GM19238 (cell line): ENCODE measurements around the gene SERAC1.
"Not testable (repeated sequence)": the region's sequence is repeated elsewhere in the genome, so short reads cannot be mapped to it uniquely, and the experiment has no call there.

ENCODE experiments used
- DNase-seq: peaks from one replicate; pipeline ENCODE4 v3.0.0; 2011; ENCODE audit warnings: low spot score; ENCODE audit not compliant: insufficient read length

Gene SERAC1

GRCh38 chr6:158168040-158168289 lies at the start of gene SERAC1:
Gene SERAC1, minus strand, starts transcription at chr6:158168262. Its CDS starts 9,899 bp downstream, at chr6:158158363.
- DNase-seq = no peak

- no peak for DNase-seq
Observed at GRCh38 chr6:158213925-158214674, 46.0 kb upstream of the SERAC1 start.

DNA sequence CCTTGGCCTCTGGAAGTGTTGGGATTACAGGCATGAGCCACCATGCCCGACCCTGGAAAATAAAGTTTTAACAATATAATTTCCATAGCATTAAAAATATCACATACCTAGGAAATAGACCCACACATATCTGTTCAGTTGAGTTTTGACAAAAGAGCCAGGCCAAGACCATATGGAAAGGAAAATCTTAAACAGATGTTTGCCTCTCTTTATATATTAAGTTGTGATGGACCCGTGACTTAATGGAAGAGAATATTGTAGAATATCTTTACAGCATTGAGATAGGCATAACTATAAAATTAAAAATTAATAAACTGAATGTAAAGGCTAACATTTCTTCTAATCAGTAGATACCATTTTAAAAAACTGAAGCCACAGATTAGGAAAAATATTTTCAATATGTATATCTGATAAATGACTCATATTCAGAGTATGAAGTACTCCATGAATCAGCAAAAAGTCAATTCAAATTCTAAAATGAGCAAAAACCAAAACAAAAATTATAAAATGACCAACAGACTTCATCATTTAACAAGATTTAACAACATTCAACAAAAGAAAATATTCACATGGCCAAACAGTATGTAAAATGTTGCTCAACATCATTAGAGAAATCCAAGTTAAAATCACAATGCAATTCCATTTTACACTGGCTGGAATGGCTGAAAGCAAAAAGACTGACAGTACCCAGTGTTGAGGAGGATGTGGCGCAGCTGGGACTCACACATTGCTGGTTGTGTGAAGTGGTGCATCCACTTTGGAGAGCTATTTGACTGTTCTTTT lies 43.4 kb upstream of the SERAC1 start:
- DNase-seq = no peak

GRCh38 chr6:158209582-158210333 lies 41.7 kb upstream of the SERAC1 start:
- not testable (repeated sequence) for DNase-seq

DNA sequence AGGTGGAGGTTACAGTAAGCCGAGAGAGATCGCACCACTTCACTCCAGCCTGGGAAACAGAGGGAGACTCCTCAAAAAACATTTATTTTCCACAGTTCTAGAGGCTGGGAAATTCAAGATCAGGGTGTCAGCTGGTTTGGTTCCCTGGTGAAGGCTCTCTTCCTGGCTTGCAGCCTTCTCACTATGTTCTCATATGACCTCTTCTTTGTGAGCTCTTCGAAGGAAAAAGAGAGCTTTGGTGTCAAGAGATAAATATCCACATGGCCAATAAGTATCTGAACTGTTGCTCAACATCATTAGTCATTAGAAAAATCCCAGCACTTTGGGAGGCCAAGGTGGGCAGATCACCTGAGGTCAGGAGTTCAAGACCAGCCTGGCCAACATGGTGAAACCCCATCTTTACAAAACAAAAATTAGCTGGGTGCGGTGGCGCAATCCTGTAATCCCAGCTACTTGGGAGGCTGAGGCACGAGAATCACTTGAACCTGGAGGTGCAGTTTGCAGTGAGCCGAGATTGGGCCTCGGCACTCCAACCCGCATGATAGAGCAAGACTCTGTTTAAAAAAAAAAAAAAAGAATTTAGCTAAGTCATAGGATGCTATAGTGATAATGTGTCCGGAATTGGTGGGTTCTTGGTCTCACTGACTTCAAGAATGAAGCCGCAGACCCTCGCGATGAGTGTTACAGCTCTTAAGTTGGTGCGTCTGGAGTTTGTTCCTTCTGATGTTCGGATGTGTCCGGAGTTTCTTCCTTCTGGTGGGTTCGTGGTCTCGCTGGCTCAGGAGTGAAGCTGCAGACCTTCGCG lies 40.4 kb upstream of the SERAC1 start:
- not testable (repeated sequence) for DNase-seq

- DNase-seq = peak; percentile 64
Observed at GRCh38 chr6:158207422-158207788, 39.3 kb upstream of the SERAC1 start.

DNA sequence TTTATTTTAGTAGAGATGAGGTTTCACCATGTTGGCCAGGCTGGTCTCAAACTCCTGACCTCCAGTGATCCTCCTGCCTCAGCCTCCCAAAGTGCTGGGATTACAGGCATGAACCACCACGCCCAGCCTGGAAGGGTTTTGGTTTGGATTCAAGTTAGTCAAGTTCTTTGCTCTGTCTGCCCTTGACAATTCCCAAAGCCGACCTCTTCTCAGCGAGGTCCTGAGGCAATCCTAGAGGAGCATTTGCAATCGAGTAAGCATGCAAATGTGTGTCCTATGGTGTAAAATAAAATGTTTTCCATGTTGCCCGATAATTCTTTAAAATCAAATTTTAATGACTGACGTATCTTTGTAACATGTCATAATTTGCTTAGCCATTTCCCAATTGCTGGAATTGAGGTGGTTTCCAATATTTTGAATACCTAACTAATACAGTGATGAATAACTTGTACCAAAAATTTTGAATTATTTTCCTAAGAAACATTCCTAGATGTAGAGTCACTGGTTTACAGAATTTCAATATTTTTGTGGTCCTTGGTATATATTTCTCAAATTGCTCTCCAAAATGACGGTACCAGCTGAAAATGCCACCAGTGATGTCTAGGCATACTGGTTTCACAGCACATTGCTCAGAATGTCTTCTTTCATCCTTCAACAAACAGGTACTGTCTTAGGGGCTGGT lies 38.8 kb upstream of the SERAC1 start:
- no peak for DNase-seq

- no peak for DNase-seq
Observed at GRCh38 chr6:158205169-158205944, 37.3 kb upstream of the SERAC1 start.

- no peak for DNase-seq
Observed at GRCh38 chr6:158198461-158198860, 30.4 kb upstream of the SERAC1 start.

- no peak for DNase-seq
Observed at GRCh38 chr6:158194487-158195280, 26.6 kb upstream of the SERAC1 start.

DNA sequence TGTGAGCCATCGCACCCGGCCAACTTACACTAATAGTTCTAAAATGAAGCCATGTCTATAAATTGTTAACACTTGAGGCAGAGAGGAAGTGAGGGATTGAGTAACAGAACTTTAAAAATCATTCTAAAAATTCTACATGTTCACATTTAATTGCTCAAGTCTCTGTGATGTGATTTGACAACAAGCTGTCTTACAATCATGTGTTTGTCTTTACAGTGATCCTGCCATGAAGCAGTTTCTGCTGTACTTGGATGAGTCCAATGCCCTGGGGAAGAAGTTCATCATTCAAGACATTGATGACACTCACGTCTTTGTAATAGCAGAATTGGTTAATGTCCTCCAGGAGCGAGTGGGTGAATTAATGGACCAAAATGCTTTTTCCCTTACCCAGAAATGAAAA lies 23.7 kb upstream of the SERAC1 start:
- DNase-seq = no peak

GRCh38 chr6:158191032-158191431 lies 23.0 kb upstream of the SERAC1 start:
- DNase-seq = no peak

DNA sequence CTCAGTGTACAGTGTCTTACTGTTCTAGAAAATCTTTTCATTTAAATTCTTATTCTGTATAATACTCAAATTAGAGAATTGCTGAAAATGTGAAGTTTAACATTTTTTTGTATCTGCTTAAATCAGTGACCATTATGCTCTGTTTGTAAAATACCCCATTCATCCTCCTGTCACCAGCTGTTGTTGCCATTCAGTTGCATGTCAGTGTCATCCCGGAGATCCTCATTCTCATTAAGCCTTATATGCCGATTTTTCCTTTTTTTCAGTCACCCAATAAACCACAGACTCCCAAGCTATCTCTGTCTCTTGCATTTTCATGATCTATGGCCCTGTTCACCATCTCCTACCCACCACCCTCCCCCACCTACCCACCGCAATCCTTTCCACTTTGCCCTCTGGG lies 20.5 kb upstream of the SERAC1 start:
- DNase-seq = no peak

DNA sequence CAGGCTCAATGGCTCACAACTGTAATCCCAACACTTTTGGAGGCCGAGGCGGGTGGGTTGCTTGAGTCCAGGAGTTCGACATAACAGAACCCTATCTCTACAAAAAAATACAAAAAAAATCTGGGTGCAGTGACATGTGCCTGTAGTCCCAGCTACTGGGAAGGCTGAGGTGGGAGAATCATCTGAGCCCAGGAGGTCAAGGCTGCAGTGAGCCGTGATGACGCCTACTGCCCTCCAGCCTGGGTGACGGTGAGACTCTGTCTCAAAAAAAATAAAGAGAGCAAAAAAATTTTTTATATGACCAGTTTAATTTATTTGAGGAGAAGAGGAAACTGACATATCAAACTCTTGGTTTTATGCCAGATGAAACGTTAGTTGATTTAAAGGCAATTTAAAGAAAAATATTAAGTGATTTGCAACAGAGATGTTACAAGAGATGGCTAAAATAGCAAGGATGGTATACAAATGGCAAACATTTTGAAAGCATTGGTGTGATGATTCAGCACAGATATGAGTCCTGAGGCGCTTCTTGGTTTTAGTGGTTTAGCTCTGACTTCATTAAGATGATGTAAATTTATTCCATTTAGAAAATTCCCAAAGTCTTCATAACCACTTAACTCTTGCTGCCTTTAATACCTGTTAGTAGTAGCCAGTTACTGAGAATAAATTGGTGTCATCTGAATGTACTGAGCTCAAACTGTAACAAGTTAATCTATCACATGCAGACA lies 17.8 kb upstream of the SERAC1 start:
- DNase-seq = no peak

- no peak for DNase-seq
Observed at GRCh38 chr6:158184608-158185007, 16.5 kb upstream of the SERAC1 start.

- not testable (repeated sequence) for DNase-seq
Observed at GRCh38 chr6:158183174-158183972, 15.3 kb upstream of the SERAC1 start.

GRCh38 chr6:158177712-158178111 lies 9.7 kb upstream of the SERAC1 start:
- not testable (repeated sequence) for DNase-seq

DNA sequence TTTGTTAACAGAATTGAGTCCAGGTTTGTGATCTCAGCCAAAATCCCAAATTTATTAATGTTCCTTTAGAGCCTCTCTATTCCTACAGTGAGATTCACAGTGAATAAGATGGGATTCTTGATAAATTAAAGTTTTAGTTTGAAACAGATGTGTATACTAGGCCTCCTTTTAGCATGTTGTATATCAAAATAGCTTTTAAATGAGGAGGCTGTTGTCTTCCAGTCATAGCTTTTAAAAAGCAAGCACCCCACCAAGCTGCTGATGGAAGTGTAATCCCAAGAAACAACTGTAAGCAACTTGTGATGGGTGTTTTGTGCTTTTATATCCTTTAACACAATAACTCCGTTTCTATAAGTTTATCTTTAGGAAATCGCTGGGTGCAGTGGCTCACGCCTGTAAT lies 7.0 kb upstream of the SERAC1 start:
- no peak for DNase-seq
